SU-DHL-6 (cell line): ENCODE results near the gene FGD5.
A peak's percentile ranks its signal among the peaks of the same experiment; 100 is the strongest.

Source experiments
- H2AFZ ChIP-seq: fragments of 200-600 bp; sonication (generic); 2 replicates; pipeline ENCODE4 v1.6.1; 2014; ENCODE audit warnings: low read depth, mild to moderate bottlenecking, moderate library complexity, mixed read lengths, antibody characterized with exemption, low read length; ENCODE audit not compliant: severe bottlenecking
- H3F3A ChIP-seq: fragments of 200-600 bp; shearing (Covaris generic); 2 replicates; pipeline ENCODE4 v1.6.0; 2016; ENCODE audit warnings: antibody characterized with exemption, mild to moderate bottlenecking; ENCODE audit not compliant: insufficient read depth
- H3K27ac ChIP-seq: fragments of 200-600 bp; sonication (generic); 2 replicates; pipeline ENCODE4 v1.5.1; 2016; ENCODE audit warnings: low read depth, mild to moderate bottlenecking, low read length, moderate library complexity, mixed read lengths
- H3K27me3 ChIP-seq: fragments of 200-600 bp; sonication (generic), shearing (Covaris generic); 2 replicates; pipeline ENCODE4 v1.6.0; 2014; ENCODE audit warnings: mild to moderate bottlenecking, low read length
- H3K36me3 ChIP-seq: fragments of 200-600 bp; sonication (generic); 2 replicates; pipeline ENCODE4 v1.6.1; 2014; ENCODE audit warnings: mild to moderate bottlenecking, low read length, mixed read lengths
- H3K4me2 ChIP-seq: fragments of 300-600, 200-600 bp; shearing (Covaris generic), sonication (generic); 2 replicates; pipeline ENCODE4 v1.6.0; 2014; ENCODE audit warnings: low read length, low read depth, mild to moderate bottlenecking; ENCODE audit not compliant: poor library complexity, severe bottlenecking
- H3K4me3 ChIP-seq: fragments of 200-600 bp; sonication (generic); 2 replicates; pipeline ENCODE4 v1.5.1; 2014; ENCODE audit warnings: antibody characterized with exemption, low read length, mild to moderate bottlenecking, mixed read lengths; ENCODE audit not compliant: insufficient read depth, poor library complexity, severe bottlenecking
- H3K79me2 ChIP-seq: fragments of 200-600 bp; sonication (generic); 2 replicates; pipeline ENCODE4 v1.6.1; 2014; ENCODE audit warnings: mild to moderate bottlenecking, low read length, moderate library complexity; ENCODE audit not compliant: insufficient read depth
- H3K9ac ChIP-seq: fragments of 200-600 bp; sonication (generic); 2 replicates; pipeline ENCODE4 v1.7.0; 2014; ENCODE audit warnings: mild to moderate bottlenecking, low read length
- H3K9me2 ChIP-seq: fragments of 200-600 bp; sonication (generic); replicated peaks from 2 replicates; pipeline ENCODE4 v1.6.1; 2014; ENCODE audit warnings: low read length; ENCODE audit not compliant: insufficient read depth
- H3K9me3 ChIP-seq: fragments of 200-600 bp; sonication (generic); 2 replicates; pipeline ENCODE4 v1.6.1; 2014; ENCODE audit warnings: low read length, mixed read lengths; ENCODE audit not compliant: insufficient read depth
- H4K20me1 ChIP-seq: fragments of 200-600 bp; sonication (generic); 2 replicates; pipeline ENCODE4 v1.6.1; 2014; ENCODE audit warnings: low read depth, mild to moderate bottlenecking, antibody characterized with exemption, low read length, moderate library complexity, mixed read lengths
- CTCF ChIP-seq: fragments of 200-600 bp; sonication (generic); IDR thresholded peaks from one replicate; pipeline ENCODE4 v1.5.1; 2017; ENCODE audit warnings: antibody characterized with exemption, mild to moderate bottlenecking, low read length, moderate library complexity; ENCODE audit not compliant: insufficient read depth, poor library complexity, severe bottlenecking
- EZH2phosphoT487 ChIP-seq: fragments of 200-600 bp; sonication (generic), shearing (Covaris generic); conservative IDR thresholded peaks from 2 replicates; pipeline ENCODE4 v1.6.1; 2018; ENCODE audit warnings: mild to moderate bottlenecking, antibody characterized with exemption, low read length, moderate library complexity, mixed read lengths

The FGD5 gene

DNA sequence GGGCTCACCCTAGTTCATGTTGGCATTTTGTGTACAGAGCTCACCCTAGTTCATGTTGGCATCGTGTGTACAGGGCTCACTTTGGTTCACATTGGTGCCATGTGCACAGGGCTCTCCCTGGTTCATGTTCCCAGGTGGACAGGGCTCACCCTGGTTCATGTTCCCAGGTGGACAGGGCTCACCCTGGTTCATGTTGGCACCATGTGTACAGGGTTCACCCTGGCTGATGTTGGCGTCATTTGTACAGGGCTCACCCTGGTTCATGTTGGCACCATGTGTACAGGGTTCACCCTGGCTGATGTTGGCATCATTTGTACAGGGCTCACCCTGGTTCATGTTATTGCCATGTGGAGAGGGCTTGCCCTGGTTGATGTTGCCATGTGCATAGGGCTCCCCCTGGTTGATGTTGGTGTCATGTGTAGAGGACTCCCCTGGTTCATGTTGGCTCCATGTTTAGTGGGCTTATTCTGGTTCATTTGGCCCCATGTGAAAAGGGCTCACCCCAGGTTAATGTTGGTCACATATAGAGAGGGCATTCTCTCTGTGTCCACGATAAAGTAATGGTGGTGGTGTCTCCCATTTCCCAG is 97.0 kb downstream of the FGD5 start:
- H3K9me2 ChIP-seq, result no peaks in the 10 kb centered on the region
- H3F3A ChIP-seq, result no peaks in the 10 kb centered on the region
- no peak overlapping the region for H2AFZ ChIP-seq
- no peaks in the 10 kb centered on the region for H4K20me1 ChIP-seq
- H3K4me3 ChIP-seq, result no peak overlapping the region
- no peak overlapping the region for H3K9ac ChIP-seq
- no peak overlapping the region for H3K27ac ChIP-seq
- H3K4me2 ChIP-seq, result no peak overlapping the region
- no peaks in the 10 kb centered on the region for H3K36me3 ChIP-seq
- no peaks in the 10 kb centered on the region for H3K27me3 ChIP-seq
- no peaks in the 10 kb centered on the region for H3K9me3 ChIP-seq
- H3K79me2 ChIP-seq, result no peaks in the 10 kb centered on the region
- TF ChIP-seq CTCF, result peak; percentile 17
- no peak for TF ChIP-seq EZH2phosphoT487

DNA sequence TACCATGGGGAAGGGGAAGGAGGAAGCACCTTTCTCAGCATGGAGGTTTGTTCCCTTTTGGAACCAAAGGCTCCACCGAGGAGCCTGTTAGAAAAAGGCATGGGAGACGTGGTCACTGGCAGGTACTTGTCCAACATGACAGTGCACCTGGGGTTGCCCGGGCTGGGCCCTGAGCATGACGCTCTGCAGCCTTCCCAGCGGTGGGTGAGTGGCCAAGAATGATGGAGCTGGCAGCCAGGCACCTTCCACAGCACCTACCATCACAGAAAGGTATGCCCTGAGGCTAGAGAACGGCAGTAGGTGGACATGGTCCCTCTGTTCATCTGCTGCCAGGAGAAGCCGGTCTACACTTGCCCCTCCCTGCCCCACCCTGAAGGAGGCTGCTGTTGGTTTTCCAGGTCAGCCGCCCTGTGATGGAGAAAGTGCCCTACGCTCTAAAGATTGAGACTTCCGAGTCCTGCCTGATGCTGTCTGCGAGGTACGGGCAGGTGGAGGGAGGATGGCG is 99.6 kb downstream of the FGD5 start:
- no peak overlapping the region for H3K4me3 ChIP-seq
- no peaks in the 10 kb centered on the region for H3K9me3 ChIP-seq
- H3K27me3 ChIP-seq, result no peaks in the 10 kb centered on the region
- no peak overlapping the region for H3K4me2 ChIP-seq
- H4K20me1 ChIP-seq, result no peaks in the 10 kb centered on the region
- no peak overlapping the region for H3K9ac ChIP-seq
- no peaks in the 10 kb centered on the region for H3K36me3 ChIP-seq
- no peaks in the 10 kb centered on the region for H3F3A ChIP-seq
- H3K79me2 ChIP-seq, result no peaks in the 10 kb centered on the region
- no peak overlapping the region for H3K27ac ChIP-seq
- no peak overlapping the region for H2AFZ ChIP-seq
- no peak for TF ChIP-seq CTCF
- TF ChIP-seq EZH2phosphoT487, result no peak
- no peaks in the 10 kb centered on the region for H3K9me2 ChIP-seq

- Histone ChIP-seq H3K9me2 (no peaks in the 10 kb centered on the region), H3F3A (no peaks in the 10 kb centered on the region), H3K27ac (no peak overlapping the region), H4K20me1 (no peaks in the 10 kb centered on the region), H3K9ac (no peak overlapping the region), H3K9me3 (no peaks in the 10 kb centered on the region), H3K36me3 (no peaks in the 10 kb centered on the region), H2AFZ (no peak overlapping the region), H3K79me2 (no peaks in the 10 kb centered on the region), H3K4me2 (no peak overlapping the region), H3K27me3 (no peaks in the 10 kb centered on the region), H3K4me3 (no peak overlapping the region)
- no peak for TF ChIP-seq EZH2phosphoT487
Observed at GRCh38 chr3:14920536-14920935, 101.8 kb downstream of the FGD5 start.

DNA sequence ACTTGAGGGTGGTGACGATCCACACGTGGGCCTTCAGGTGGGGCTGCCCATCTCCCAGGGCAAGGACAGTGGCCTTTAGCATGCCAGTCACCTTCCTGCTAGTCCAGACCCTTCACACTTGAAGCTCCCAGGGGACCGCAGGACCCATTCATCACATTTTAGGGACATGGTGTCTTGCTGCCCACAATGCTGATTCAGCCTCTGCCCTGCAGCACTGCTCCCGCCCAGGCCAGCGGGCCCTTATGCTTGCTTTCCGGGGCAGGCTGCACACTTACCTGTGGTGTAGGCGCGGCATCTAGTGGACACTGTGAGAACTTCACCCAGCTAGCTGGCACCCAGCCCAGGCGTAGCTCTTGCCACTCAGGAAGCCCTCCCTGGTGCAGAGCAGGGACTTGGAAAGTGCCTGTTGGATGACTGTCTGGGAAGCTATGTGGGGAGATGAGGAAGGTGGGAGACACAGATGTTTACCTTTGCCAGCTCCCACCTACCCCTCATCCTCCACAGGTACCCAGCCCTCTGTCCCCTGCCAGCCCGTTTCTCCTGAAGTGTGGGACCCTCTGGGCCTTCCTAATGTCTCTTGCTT is 102.4 kb downstream of the FGD5 start:
- no peak overlapping the region for H2AFZ ChIP-seq
- H3K4me3 ChIP-seq, result no peak overlapping the region
- no peaks in the 10 kb centered on the region for H4K20me1 ChIP-seq
- H3K27ac ChIP-seq, result no peak overlapping the region
- H3K4me2 ChIP-seq, result no peak overlapping the region
- H3K79me2 ChIP-seq, result no peaks in the 10 kb centered on the region
- H3K9me2 ChIP-seq, result no peaks in the 10 kb centered on the region
- H3K36me3 ChIP-seq, result no peaks in the 10 kb centered on the region
- no peaks in the 10 kb centered on the region for H3F3A ChIP-seq
- H3K9ac ChIP-seq, result no peak overlapping the region
- no peaks in the 10 kb centered on the region for H3K9me3 ChIP-seq
- H3K27me3 ChIP-seq, result no peaks in the 10 kb centered on the region
- peak; percentile 66 for TF ChIP-seq CTCF
- no peak for TF ChIP-seq EZH2phosphoT487
